K562 (cell line): Measurements from ENCODE around the gene ABLIM1. TPM values are rescaled to one million over a fixed set of nuclear protein-coding genes. Genes with fewer than 3 reads are reported as not detected.

Experiments used
- ATAC-seq: fragments of 200-7000 bp; cut with Tn5 transposase; 3 replicates; pipeline ENCODE4 v1.9.1; 2020; ENCODE audit warnings: moderate library complexity
- BruUV-seq: library from RNA; stranded (reverse); fragments of 400-500 nt; replicated peaks from 2 replicates; lab custom pipeline; 2021; lab: Mats Ljungman, UMichigan
- CTCF ChIA-PET: fragments of 300-600 bp; formaldehyde crosslinking; extraction: SDS; loops from one replicate; lab custom pipeline; 2021; ENCODE audit warnings: low intra/inter-chr PET ratio; lab: Yijun Ruan, JAX
- POLR2A ChIA-PET: fragments of 300-600, 350-650 bp; sonication (Branson Sonifier 250); formaldehyde crosslinking; extraction: SDS; loops from one replicate; lab custom pipeline; 2021; ENCODE audit warnings: antibody characterized with exemption, inconsistent platforms; lab: Yijun Ruan, JAX
- DNase-seq, 4 experiments: peaks; one replicate each; pipeline versions ENCODE4 v3.0.0 to v3.0.0-alpha.2; 2011 to 2018; ENCODE audit warnings: low spot score in 3 of 4, mixed read lengths in 3 of 4; ENCODE audit errors: extremely low read depth in 1 of 4
- FAIRE-seq: peaks from 2 replicates; lab custom pipeline; 2011; peaks lifted over from hg19 to GRCh38; lab: Jason Lieb, UNC
- H2AFZ ChIP-seq: 2 replicates; pipeline ENCODE4 v1.6.0; 2011; ENCODE audit warnings: low read depth, low read length, control low read depth, inconsistent platforms
- H3K27ac ChIP-seq: fragments of 200-600 bp; 3 replicates; pipeline ENCODE4 v1.8.0; 2011; ENCODE audit warnings: low read depth, mild to moderate bottlenecking, control low read depth, inconsistent platforms, low read length, moderate library complexity, mixed read lengths; ENCODE audit errors: extremely low read depth
- H3K27me3 ChIP-seq, 2 experiments: fragments of 300-600 bp in 1 of 2; 2 replicates in 1 of 2; 3 replicates in 1 of 2; pipeline versions ENCODE4 v1.6.0 to v1.8.0; 2011; ENCODE audit warnings: inconsistent platforms in 2 of 2, low read length in 2 of 2, mild to moderate bottlenecking in 1 of 2, mixed read lengths in 1 of 2, moderate library complexity in 1 of 2; ENCODE audit not compliant: control insufficient read depth in 2 of 2, insufficient read depth in 2 of 2
- H3K36me3 ChIP-seq: fragments of 300-600 bp; 3 replicates; pipeline ENCODE4 v1.8.0; 2011; ENCODE audit warnings: mild to moderate bottlenecking, low read length, inconsistent platforms; ENCODE audit not compliant: control insufficient read depth, insufficient read depth
- H3K4me1 ChIP-seq, 2 experiments: fragments of 200-600 bp in 1 of 2; replicated peaks in 1 of 2; 2 replicates in 1 of 2; 3 replicates in 1 of 2; pipeline versions ENCODE4 v1.5.1 to v1.8.0; 2011; ENCODE audit warnings: inconsistent platforms in 2 of 2, low read length in 2 of 2, mild to moderate bottlenecking in 1 of 2, mixed read lengths in 1 of 2, moderate library complexity in 1 of 2; ENCODE audit not compliant: control insufficient read depth in 2 of 2, insufficient read depth in 2 of 2
- H3K4me2 ChIP-seq: 2 replicates; pipeline ENCODE4 v1.6.1; 2011; ENCODE audit warnings: low read length, control low read depth, inconsistent platforms, mixed read lengths; ENCODE audit not compliant: insufficient read depth
- H3K4me3 ChIP-seq: fragments of 200-600 bp; sonication (generic), shearing (Covaris generic); 2 replicates; pipeline ENCODE4 v1.5.1; 2016; ENCODE audit warnings: control low read depth, inconsistent platforms
- H3K79me2 ChIP-seq: fragments of 200-600 bp; 3 replicates; pipeline ENCODE4 v1.8.0; 2011; ENCODE audit warnings: low read length, inconsistent platforms; ENCODE audit not compliant: control insufficient read depth, insufficient read depth
- H3K9ac ChIP-seq, 2 experiments: 2 replicates each; pipeline versions ENCODE4 v1.6.0 to v1.6.1; 2011; ENCODE audit warnings: low read depth in 2 of 2, low read length in 2 of 2, control low read depth in 1 of 2, inconsistent platforms in 1 of 2, mild to moderate bottlenecking in 1 of 2, mixed read lengths in 1 of 2; ENCODE audit not compliant: insufficient read depth in 1 of 2
- H3K9me1 ChIP-seq: one replicate; pipeline ENCODE4 v1.6.0; 2011; ENCODE audit warnings: inconsistent platforms, mild to moderate bottlenecking, low read length, moderate library complexity; ENCODE audit not compliant: control insufficient read depth, insufficient read depth
- H3K9me3 ChIP-seq: replicated peaks from 2 replicates; pipeline ENCODE4 v1.5.1; 2011; ENCODE audit warnings: low read depth, low read length, inconsistent platforms; ENCODE audit not compliant: control insufficient read depth, insufficient read depth
- H4K20me1 ChIP-seq: replicated peaks from 2 replicates; pipeline ENCODE4 v1.6.1; 2011; ENCODE audit warnings: low read length, inconsistent platforms, mixed read lengths; ENCODE audit not compliant: control insufficient read depth, insufficient read depth
- CBFA2T3 ChIP-seq: fragments of 450-650 bp; IDR thresholded peaks from 2 replicates; pipeline ENCODE4 v1.6.1; 2017
- ETV5 ChIP-seq: sonication (generic); formaldehyde crosslinking; IDR thresholded peaks from 2 replicates; pipeline ENCODE4 v1.4.0; 2020; ENCODE audit warnings: low read depth, mild to moderate bottlenecking, missing genetic modification reagents
- NFRKB ChIP-seq: fragments of 450-650 bp; IDR thresholded peaks from 2 replicates; pipeline ENCODE4 v1.6.1; 2016; ENCODE audit warnings: low read depth
- WGBS: fragments of 100-300 bp; shearing (Covaris generic); methylation state at CpG from one replicate; pipeline ENCODE4 v1.1.6; 2016; ENCODE audit warnings: low coverage, mixed read lengths; ENCODE audit not compliant: insufficient coverage; ENCODE audit errors: missing lambda C conversion rate; 5-methylcytosine and 5-hydroxymethylcytosine counted together
- in situ Hi-C: fragments of 300-500 bp; cut with MboI; formaldehyde crosslinking; loops from 4 replicates; pipeline ENCODE4 v1.15.0; 2018; ENCODE audit warnings: inconsistent platforms, mixed read lengths
- intact Hi-C: fragments of 100-400 bp; cut with micrococcal nuclease; formaldehyde crosslinking; loops from 2 replicates; pipeline ENCODE4 v1.14.2; 2022
- polyA plus RNA-seq, 8 experiments: library from polyadenylated mRNA; depleted of rRNA in 4 of 8; stranded (reverse) in 5 of 8; unstranded in 3 of 8; fragments of >200 nt; fragmentation: Nextera tagmentation in 2 of 8; fragmentation: Illumina TruSeq in 1 of 8; extraction: Ambion mirVana in 2 of 8; extraction: Trizol in 1 of 8; gene quantifications; 2 replicates each; pipeline versions ENCODE4 v1.2.1 to v1.2.3, GENCODE V29; 2011 to 2014; ENCODE audit warnings: inconsistent platforms in 1 of 8, missing spikeins in 1 of 8
- total RNA-seq, 7 experiments: library from RNA; depleted of rRNA in 6 of 7; stranded (reverse); fragments of >200 nt in 6 of 7; fragmentation: Illumina TruSeq in 2 of 7; extraction: Trizol in 2 of 7; gene quantifications; 2 replicates each; pipeline versions ENCODE4 v1.2.1 to v1.2.3, GENCODE V29; 2011 to 2021; ENCODE audit warnings: low replicate concordance in 1 of 7
- TF ChIP-seq, protein P1 (sequence below), 2 experiments: IDR thresholded peaks; 2 replicates each; pipeline ENCODE4 v1.6.1; 2012; ENCODE audit warnings: improper control_type of control experiment in 2 of 2, low read depth in 2 of 2, low read length in 2 of 2, borderline replicate concordance in 1 of 2
- TF ChIP-seq, protein P2 (sequence below): fragments of 450-650 bp; conservative IDR thresholded peaks from 2 replicates; pipeline ENCODE4 v1.6.1; 2016; ENCODE audit warnings: missing genetic modification characterization, low read depth, mild to moderate bottlenecking, missing compliant biosample characterization, moderate library complexity
- TF ChIP-seq, protein P3 (sequence below): fragments of 150-350 bp; IDR thresholded peaks from 2 replicates; pipeline ENCODE4 v1.6.1; 2014; ENCODE audit warnings: low read depth, mild to moderate bottlenecking, low read length, borderline replicate concordance
- TF ChIP-seq, protein P4 (sequence below): sonication (generic); formaldehyde crosslinking; IDR thresholded peaks from 2 replicates; pipeline ENCODE4 v1.8.1; 2022; ENCODE audit warnings: missing genetic modification reagents

ABLIM1 gene
- total and polyA plus RNA-seq, 9 of the 15 experiments (the other 6 are each of a cell fraction or from before 2014, with no cell fraction given) = 0.07 to 0.49 (median 0.14) TPM; not detected in 6

DNA sequence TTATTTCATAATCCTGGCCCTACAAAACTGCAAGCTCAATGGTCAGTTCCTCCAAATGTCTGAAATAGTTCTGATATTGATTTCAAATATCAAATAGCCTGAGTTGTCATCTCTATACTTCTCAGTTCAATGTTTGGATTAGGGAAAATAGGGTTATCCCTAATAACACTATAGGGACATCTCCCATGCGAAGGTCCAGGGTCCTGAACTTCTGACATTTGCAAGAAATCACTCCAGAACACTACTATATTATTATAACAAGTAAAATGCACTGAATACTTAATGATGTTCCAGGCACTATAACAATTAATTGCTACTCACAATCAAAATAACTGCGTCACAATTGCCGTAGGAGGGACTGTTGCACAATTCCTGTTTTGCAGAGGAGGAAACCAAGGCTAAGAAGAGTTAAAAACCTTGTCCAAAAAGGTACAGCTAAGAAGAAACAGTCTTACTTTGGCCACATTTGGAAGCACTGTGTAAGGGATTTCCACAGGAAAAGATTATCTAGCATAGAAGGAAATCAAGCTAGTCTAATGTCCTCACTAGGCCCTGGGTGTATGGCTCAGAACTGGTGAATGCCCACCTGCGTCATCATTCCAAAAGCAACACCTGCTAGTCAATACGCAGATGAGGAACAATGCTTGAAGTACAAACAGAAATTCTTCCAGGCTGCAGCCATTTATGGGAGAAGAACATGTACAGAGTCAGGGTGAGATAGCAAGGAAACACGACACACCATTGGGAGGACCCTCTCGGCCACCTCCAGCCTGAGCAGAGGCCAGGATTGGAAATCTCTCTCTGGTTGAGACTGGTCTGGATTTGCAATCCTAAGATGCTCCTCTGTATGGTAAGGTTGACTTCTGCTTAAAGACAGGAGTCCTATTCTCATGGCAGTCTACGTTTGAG lies 48.3 kb downstream of the ABLIM1 start (continued):
- TF ChIP-seq, protein P1, sequence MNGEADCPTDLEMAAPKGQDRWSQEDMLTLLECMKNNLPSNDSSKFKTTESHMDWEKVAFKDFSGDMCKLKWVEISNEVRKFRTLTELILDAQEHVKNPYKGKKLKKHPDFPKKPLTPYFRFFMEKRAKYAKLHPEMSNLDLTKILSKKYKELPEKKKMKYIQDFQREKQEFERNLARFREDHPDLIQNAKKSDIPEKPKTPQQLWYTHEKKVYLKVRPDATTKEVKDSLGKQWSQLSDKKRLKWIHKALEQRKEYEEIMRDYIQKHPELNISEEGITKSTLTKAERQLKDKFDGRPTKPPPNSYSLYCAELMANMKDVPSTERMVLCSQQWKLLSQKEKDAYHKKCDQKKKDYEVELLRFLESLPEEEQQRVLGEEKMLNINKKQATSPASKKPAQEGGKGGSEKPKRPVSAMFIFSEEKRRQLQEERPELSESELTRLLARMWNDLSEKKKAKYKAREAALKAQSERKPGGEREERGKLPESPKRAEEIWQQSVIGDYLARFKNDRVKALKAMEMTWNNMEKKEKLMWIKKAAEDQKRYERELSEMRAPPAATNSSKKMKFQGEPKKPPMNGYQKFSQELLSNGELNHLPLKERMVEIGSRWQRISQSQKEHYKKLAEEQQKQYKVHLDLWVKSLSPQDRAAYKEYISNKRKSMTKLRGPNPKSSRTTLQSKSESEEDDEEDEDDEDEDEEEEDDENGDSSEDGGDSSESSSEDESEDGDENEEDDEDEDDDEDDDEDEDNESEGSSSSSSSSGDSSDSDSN (IDR thresholded peaks at IDR 0.05; ENCODE audit: borderline replicate concordance in 1 of 2, low read depth in 2 of 2, low read length in 2 of 2) = no peak
- no peak for TF ChIP-seq ETV5 (CRISPR knock-in tag)
- TF ChIP-seq, protein P2, sequence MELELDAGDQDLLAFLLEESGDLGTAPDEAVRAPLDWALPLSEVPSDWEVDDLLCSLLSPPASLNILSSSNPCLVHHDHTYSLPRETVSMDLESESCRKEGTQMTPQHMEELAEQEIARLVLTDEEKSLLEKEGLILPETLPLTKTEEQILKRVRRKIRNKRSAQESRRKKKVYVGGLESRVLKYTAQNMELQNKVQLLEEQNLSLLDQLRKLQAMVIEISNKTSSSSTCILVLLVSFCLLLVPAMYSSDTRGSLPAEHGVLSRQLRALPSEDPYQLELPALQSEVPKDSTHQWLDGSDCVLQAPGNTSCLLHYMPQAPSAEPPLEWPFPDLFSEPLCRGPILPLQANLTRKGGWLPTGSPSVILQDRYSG (tag) = no peak
- TF ChIP-seq, all 486 proteins: peak for 0

DNA sequence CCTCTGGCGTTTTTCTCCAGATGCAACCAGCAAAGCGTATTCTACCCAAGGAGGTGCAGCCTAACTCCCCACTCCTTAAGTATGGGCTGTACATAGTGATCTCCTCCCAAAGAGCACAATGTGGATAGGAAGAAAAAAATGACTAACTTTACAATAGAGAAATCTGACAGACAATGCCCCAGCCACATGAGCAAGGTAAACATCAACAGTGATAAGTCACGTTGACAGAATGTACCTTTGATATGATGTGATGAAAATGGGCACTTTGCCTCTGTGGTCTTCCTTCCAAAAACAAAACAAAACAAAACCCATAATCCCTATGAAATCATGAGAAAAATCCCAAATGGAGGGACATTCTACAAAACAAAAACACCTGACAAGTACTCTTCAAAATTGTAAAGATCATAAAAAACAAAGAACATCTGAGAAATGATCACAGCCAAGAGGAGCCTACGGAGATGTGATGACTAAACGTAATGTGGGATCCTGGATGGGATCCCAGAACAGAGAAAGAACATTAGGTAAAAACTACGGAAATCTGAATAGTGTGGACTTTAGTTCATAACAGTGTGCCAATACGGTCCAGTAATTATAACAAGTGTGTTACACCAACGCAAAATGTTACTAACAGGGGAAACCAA lies 50.6 kb downstream of the ABLIM1 start:
- no peaks in the 10 kb centered on the region for H3K36me3 ChIP-seq
- H4K20me1 ChIP-seq = no peaks in the 10 kb centered on the region
- no peak overlapping the region for H3K9ac ChIP-seq
- H3K79me2 ChIP-seq = no peaks in the 10 kb centered on the region
- in situ Hi-C loops = no loop called here
- POLR2A ChIA-PET = no interaction called here
- ATAC-seq (no peak), DNase-seq (no peak), FAIRE-seq (no peak)
- intact Hi-C loops = no loop called here
- H3K4me2 ChIP-seq = no peak overlapping the region
- no peaks in the 10 kb centered on the region for H3K27me3 ChIP-seq
- WGBS = 5% methylated on average over 8 of the region's 8 CpGs
- BruUV-seq = no TSS peak
- H3K9me1 ChIP-seq = no peaks in the 10 kb centered on the region
- H3K4me1 ChIP-seq = no peaks in the 10 kb centered on the region; a peak in 1 of 5 replicates
- no peak overlapping the region for H3K4me3 ChIP-seq
- no peaks in the 10 kb centered on the region for H3K9me3 ChIP-seq
- CTCF ChIA-PET = no interaction called here
- no peak overlapping the region for H3K27ac ChIP-seq
- no peak overlapping the region for H2AFZ ChIP-seq
- TF ChIP-seq, protein P3, sequence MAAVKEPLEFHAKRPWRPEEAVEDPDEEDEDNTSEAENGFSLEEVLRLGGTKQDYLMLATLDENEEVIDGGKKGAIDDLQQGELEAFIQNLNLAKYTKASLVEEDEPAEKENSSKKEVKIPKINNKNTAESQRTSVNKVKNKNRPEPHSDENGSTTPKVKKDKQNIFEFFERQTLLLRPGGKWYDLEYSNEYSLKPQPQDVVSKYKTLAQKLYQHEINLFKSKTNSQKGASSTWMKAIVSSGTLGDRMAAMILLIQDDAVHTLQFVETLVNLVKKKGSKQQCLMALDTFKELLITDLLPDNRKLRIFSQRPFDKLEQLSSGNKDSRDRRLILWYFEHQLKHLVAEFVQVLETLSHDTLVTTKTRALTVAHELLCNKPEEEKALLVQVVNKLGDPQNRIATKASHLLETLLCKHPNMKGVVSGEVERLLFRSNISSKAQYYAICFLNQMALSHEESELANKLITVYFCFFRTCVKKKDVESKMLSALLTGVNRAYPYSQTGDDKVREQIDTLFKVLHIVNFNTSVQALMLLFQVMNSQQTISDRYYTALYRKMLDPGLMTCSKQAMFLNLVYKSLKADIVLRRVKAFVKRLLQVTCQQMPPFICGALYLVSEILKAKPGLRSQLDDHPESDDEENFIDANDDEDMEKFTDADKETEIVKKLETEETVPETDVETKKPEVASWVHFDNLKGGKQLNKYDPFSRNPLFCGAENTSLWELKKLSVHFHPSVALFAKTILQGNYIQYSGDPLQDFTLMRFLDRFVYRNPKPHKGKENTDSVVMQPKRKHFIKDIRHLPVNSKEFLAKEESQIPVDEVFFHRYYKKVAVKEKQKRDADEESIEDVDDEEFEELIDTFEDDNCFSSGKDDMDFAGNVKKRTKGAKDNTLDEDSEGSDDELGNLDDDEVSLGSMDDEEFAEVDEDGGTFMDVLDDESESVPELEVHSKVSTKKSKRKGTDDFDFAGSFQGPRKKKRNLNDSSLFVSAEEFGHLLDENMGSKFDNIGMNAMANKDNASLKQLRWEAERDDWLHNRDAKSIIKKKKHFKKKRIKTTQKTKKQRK = no peak
- TF ChIP-seq, protein P4, sequence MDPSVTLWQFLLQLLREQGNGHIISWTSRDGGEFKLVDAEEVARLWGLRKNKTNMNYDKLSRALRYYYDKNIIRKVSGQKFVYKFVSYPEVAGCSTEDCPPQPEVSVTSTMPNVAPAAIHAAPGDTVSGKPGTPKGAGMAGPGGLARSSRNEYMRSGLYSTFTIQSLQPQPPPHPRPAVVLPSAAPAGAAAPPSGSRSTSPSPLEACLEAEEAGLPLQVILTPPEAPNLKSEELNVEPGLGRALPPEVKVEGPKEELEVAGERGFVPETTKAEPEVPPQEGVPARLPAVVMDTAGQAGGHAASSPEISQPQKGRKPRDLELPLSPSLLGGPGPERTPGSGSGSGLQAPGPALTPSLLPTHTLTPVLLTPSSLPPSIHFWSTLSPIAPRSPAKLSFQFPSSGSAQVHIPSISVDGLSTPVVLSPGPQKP (CRISPR knock-in tag) = no peak
- TF ChIP-seq CBFA2T3 = no peak
- TF ChIP-seq NFRKB = no peak
